Glutamatergic neuron (in vitro differentiated cells): ENCODE measurements around the gene PTPN20. TPM values are rescaled to one million over a fixed set of nuclear protein-coding genes. Genes with fewer than 3 reads are reported as not detected.

ENCODE experiments used
- DNase-seq: peaks from one replicate; pipeline ENCODE4 v3.0.0; 2022
- H3K27ac Mint-ChIP-seq: one replicate; pipeline ENCODE4 v1.8.0; 2020; ENCODE audit warnings: mild to moderate bottlenecking, mixed read lengths, inconsistent platforms; ENCODE audit not compliant: unreplicated experiment
- H3K27me3 Mint-ChIP-seq: one replicate; pipeline ENCODE4 v1.8.0; 2020; ENCODE audit warnings: mild to moderate bottlenecking, moderate library complexity, mixed read lengths, inconsistent platforms; ENCODE audit not compliant: unreplicated experiment
- H3K36me3 Mint-ChIP-seq: one replicate; pipeline ENCODE4 v1.8.0; 2020; ENCODE audit warnings: mild to moderate bottlenecking, mixed read lengths, inconsistent platforms; ENCODE audit not compliant: unreplicated experiment
- H3K4me1 Mint-ChIP-seq: one replicate; pipeline ENCODE4 v1.8.0; 2020; ENCODE audit warnings: mild to moderate bottlenecking, low read depth, mixed read lengths, inconsistent platforms; ENCODE audit not compliant: unreplicated experiment
- H3K4me3 Mint-ChIP-seq: one replicate; pipeline ENCODE4 v1.8.0; 2020; ENCODE audit warnings: mild to moderate bottlenecking, mixed read lengths, inconsistent platforms; ENCODE audit not compliant: unreplicated experiment
- H3K9me3 Mint-ChIP-seq: one replicate; pipeline ENCODE4 v1.8.0; 2020; ENCODE audit warnings: mild to moderate bottlenecking, moderate library complexity, mixed read lengths, inconsistent platforms; ENCODE audit not compliant: unreplicated experiment
- total RNA-seq: library from RNA; stranded (reverse); fragmentation: NEBNext Ultra II Directional; extraction: Animal tissue kit (Norgen Biotek cat#: 25700); gene quantifications from one replicate; pipeline ENCODE4 v1.2.1, GENCODE V29; 2021; ENCODE audit not compliant: unreplicated experiment
- TF ChIP-seq, protein P1 (sequence below): fragments of 200-600 bp; sonication (generic); IDR thresholded peaks from one replicate; pipeline ENCODE4 v1.5.0; 2021; ENCODE audit not compliant: partially characterized antibody, unreplicated experiment

PTPN20 gene
- total RNA-seq, 1 donor from 2014 or later, result not detected

DNA sequence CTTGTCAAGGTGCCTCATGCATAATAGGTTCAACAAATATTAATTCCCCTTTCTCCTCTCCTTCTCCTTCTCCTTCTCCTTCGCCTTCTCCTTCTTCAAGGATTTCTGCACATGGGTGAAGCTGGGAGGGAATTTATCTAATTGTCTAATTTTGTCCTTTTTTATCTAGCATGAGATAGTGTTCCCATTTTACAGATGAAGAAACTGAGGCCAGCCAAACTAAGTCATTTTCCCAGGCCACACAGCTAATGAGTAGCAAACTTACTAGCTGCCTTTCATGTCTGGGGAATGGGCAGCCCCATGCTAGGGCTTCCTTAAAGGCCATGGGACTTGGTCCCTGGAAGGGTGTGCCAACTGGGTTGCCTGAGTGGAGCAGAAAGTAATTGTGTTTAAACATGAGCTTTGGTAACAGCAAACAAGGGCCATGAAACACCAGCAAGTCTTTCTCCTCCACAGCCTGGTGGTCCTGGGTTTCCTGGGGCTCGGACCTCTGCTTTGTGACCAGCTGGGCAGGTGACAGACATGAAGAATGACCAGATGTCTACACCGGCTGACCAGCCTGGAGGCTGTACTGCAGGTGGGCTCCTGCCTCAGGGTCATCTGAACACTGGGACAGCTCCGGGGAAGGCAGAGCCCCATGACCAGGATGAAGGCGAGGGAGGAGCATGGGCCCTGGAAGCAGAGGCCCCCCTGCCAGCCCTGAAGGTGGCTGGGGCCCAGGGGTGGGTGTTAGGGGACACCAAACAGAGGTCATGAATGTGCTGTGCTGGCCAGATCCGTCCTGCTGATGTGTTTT lies 138.0 kb downstream of the PTPN20 start:
- Mint-ChIP-seq H3K27ac (no peak overlapping the region), H3K9me3 (peaks cover 4% of the 10 kb centered on the region), H3K36me3 (no peaks in the 10 kb centered on the region), H3K27me3 (peaks cover 3% of the 10 kb centered on the region), H3K4me1 (no peaks in the 10 kb centered on the region), H3K4me3 (no peak overlapping the region)
- TF ChIP-seq, protein P1, sequence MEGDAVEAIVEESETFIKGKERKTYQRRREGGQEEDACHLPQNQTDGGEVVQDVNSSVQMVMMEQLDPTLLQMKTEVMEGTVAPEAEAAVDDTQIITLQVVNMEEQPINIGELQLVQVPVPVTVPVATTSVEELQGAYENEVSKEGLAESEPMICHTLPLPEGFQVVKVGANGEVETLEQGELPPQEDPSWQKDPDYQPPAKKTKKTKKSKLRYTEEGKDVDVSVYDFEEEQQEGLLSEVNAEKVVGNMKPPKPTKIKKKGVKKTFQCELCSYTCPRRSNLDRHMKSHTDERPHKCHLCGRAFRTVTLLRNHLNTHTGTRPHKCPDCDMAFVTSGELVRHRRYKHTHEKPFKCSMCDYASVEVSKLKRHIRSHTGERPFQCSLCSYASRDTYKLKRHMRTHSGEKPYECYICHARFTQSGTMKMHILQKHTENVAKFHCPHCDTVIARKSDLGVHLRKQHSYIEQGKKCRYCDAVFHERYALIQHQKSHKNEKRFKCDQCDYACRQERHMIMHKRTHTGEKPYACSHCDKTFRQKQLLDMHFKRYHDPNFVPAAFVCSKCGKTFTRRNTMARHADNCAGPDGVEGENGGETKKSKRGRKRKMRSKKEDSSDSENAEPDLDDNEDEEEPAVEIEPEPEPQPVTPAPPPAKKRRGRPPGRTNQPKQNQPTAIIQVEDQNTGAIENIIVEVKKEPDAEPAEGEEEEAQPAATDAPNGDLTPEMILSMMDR, result no peak
- DNase-seq, result no peak

- Mint-ChIP-seq H3K36me3 (no peaks in the 10 kb centered on the region), H3K4me3 (no peak overlapping the region), H3K4me1 (no peaks in the 10 kb centered on the region), H3K27me3 (peaks cover 3% of the 10 kb centered on the region), H3K9me3 (peaks cover 4% of the 10 kb centered on the region), H3K27ac (no peak overlapping the region)
- TF ChIP-seq, protein P1, result no peak
- no peak for DNase-seq
Measured at GRCh38 chr10:47049906-47050305, 138.7 kb downstream of the PTPN20 start.

GRCh38 chr10:47050618-47051455 lies 139.6 kb downstream of the PTPN20 start:
- H3K36me3 Mint-ChIP-seq, result no peaks in the 10 kb centered on the region
- TF ChIP-seq, protein P1, result no peak

GRCh38 chr10:47051741-47052238 lies 140.6 kb downstream of the PTPN20 start:
- Mint-ChIP-seq H3K4me3 (no peak overlapping the region), H3K9me3 (peaks cover 2% of the 10 kb centered on the region), H3K27me3 (peaks cover 2% of the 10 kb centered on the region), H3K36me3 (no peaks in the 10 kb centered on the region), H3K4me1 (no peaks in the 10 kb centered on the region), H3K27ac (no peak overlapping the region)
- no peak for DNase-seq
- TF ChIP-seq, protein P1, result no peak

More at GRCh38 chr10:47050618-47051455, 139.6 kb downstream of the PTPN20 start:
- no peak for DNase-seq
- no peak overlapping the region for H3K4me3 Mint-ChIP-seq
- H3K27ac Mint-ChIP-seq, result no peak overlapping the region
- H3K9me3 Mint-ChIP-seq, result peaks cover 2% of the 10 kb centered on the region
- no peaks in the 10 kb centered on the region for H3K4me1 Mint-ChIP-seq
- peaks cover 2% of the 10 kb centered on the region for H3K27me3 Mint-ChIP-seq
